AG04450 (cell line): ENCODE measurements around the gene TSPAN9. TPM values are rescaled to one million over a fixed set of nuclear protein-coding genes. Genes with fewer than 3 reads are reported as not detected.

Experiments
- CTCF ChIA-PET: fragments of 300-600, 350-600 bp; formaldehyde crosslinking; extraction: SDS; loops from one replicate; lab custom pipeline; 2022; ENCODE audit warnings: antibody characterized with exemption, inconsistent platforms; lab: Charles Lee
- POLR2A ChIA-PET: fragments of 350-600 bp; formaldehyde crosslinking; extraction: SDS; loops from one replicate; lab custom pipeline; 2021; ENCODE audit warnings: antibody characterized with exemption, inconsistent platforms; lab: Yijun Ruan, JAX
- DNase-seq: peaks from one replicate; pipeline ENCODE4 v3.0.0-alpha.2; 2011; ENCODE audit warnings: low read depth, low spot score
- H3K27ac ChIP-seq: one replicate; pipeline ENCODE4 v1.5.1; 2012; ENCODE audit warnings: low read depth, low read length, control low read depth
- H3K27me3 ChIP-seq: one replicate; pipeline ENCODE4 v1.6.0; 2012; ENCODE audit warnings: low read length; ENCODE audit not compliant: control insufficient read depth, insufficient read depth
- H3K4me3 ChIP-seq: 2 replicates; pipeline ENCODE4 v1.5.1; 2011; ENCODE audit warnings: mild to moderate bottlenecking, low read depth, low read length, control low read depth
- H3K9me3 ChIP-seq: 2 replicates; pipeline ENCODE4 v1.5.1; 2012; ENCODE audit warnings: low read length; ENCODE audit not compliant: control insufficient read depth, insufficient read depth
- polyA plus RNA-seq: library from polyadenylated mRNA; depleted of rRNA; stranded (reverse); fragments of >200 nt; gene quantifications from 2 replicates; pipeline ENCODE4 v1.2.3, GENCODE V29; 2011
- TF ChIP-seq, protein P1 (sequence below): IDR thresholded peaks from 2 replicates; pipeline ENCODE4 v1.5.1; 2011; ENCODE audit warnings: low read depth, low read length, control low read depth, inconsistent platforms

Gene TSPAN9
- polyA plus RNA-seq, 1 experiment = 68.0 TPM

DNA sequence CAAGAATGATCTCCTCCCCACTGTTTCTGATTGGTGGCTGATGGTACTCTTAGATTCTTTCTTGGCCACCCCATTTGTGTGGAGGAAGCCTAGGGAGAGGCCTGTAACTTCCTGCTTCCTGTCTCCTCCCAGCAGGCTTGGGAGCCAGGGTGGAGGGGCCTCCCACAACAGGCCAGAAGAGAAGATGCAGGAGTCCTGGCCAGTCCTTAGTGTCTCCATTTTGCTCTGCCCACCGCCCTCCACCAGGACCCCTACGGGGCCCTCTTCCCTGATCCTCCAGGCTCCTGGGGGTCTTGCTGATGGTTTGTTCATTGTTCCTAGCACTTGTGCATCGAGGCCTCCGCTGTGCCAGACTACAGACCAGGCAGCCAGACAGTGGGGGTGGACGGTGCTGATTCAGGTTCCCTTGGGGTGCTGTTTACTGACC lies 6.8 kb downstream of the TSPAN9 start:
- DNase-seq = no peak
- POLR2A ChIA-PET = no interaction called here
- Histone ChIP-seq H3K4me3 (no peak overlapping the region), H3K27me3 (no peaks in the 10 kb centered on the region), H3K27ac (no peak overlapping the region), H3K9me3 (no peaks in the 10 kb centered on the region)
- CTCF ChIA-PET = interaction anchor here (2.5 kb wide), 1 partner anchor 10 kb away, joined by 11 read pairs; no protein-coding TSS in a partner anchor
- TF ChIP-seq, protein P1, sequence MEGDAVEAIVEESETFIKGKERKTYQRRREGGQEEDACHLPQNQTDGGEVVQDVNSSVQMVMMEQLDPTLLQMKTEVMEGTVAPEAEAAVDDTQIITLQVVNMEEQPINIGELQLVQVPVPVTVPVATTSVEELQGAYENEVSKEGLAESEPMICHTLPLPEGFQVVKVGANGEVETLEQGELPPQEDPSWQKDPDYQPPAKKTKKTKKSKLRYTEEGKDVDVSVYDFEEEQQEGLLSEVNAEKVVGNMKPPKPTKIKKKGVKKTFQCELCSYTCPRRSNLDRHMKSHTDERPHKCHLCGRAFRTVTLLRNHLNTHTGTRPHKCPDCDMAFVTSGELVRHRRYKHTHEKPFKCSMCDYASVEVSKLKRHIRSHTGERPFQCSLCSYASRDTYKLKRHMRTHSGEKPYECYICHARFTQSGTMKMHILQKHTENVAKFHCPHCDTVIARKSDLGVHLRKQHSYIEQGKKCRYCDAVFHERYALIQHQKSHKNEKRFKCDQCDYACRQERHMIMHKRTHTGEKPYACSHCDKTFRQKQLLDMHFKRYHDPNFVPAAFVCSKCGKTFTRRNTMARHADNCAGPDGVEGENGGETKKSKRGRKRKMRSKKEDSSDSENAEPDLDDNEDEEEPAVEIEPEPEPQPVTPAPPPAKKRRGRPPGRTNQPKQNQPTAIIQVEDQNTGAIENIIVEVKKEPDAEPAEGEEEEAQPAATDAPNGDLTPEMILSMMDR = no peak

DNA sequence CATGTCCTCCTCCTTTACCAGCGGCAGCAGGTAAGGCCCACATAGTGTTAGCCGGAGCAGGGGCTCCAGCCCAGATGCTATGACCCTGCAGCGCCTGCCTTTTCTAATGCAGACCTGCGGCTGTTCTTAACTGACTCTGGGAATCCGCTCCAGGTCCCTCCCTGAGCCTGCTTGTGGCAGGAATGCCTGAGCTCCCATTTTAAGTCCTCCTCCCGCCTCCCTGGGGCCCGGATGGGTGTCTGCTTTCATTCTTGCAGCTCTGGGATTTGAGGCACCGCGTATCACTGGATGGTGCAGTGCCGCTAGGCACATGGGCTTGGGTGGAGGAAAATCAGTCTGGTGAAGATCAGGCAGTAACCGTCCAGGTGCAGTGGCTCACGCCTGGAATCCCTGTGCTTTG lies 7.6 kb downstream of the TSPAN9 start:
- POLR2A ChIA-PET = no interaction called here
- H3K9me3 ChIP-seq = no peaks in the 10 kb centered on the region

DNA sequence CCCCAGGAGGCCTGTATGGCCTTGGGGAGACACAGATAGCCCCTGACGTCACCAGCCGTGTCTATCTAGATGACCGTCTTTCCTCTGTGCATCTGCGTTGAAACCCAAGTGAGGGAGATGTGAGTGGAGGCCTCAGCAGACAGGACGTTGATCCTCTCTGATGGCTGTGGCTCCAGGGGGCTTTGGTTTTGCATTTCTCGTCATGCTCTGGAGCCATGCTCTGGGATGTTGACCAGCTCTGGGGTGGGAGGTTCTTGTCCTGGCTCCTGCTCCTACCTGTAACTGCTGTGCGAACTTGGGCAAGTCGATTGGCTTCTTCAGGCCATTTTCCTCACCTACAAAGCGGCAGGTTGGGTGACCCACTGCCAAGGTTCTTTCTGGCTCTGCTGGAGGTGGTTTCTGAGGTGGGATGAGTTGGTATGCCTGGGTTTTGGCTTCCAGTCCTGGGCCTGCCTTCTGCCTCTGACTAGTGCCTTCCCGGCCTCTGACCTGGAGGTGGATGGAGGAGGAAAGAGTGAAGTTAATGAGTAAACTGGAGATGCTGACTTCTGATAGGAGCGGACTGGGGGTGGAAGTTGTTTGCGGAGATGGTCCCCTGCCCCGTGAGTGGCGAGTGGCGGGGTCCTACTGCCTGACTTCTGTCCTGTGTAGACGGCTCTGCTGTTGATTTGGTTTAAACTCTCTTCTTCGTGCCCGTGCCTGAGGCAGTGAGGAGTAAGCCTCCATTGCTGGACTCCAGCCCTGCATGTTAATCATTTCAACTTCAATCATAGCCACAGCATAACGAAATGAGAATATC lies 8.4 kb downstream of the TSPAN9 start:
- Histone ChIP-seq H3K27me3 (no peaks in the 10 kb centered on the region), H3K9me3 (no peaks in the 10 kb centered on the region), H3K27ac (no peak overlapping the region), H3K4me3 (no peak overlapping the region)
- ChIA-PET POLR2A (no interaction called here), CTCF (no interaction called here)
- DNase-seq = no peak
- TF ChIP-seq, protein P1 = no peak

More for the DNA sequence above, 7.6 kb downstream of the TSPAN9 start:
- no peak overlapping the region for H3K27ac ChIP-seq
- no peak overlapping the region for H3K4me3 ChIP-seq
- H3K27me3 ChIP-seq = no peaks in the 10 kb centered on the region
- CTCF ChIA-PET = no interaction called here
- no peak for DNase-seq
- TF ChIP-seq, protein P1 = no peak

DNA sequence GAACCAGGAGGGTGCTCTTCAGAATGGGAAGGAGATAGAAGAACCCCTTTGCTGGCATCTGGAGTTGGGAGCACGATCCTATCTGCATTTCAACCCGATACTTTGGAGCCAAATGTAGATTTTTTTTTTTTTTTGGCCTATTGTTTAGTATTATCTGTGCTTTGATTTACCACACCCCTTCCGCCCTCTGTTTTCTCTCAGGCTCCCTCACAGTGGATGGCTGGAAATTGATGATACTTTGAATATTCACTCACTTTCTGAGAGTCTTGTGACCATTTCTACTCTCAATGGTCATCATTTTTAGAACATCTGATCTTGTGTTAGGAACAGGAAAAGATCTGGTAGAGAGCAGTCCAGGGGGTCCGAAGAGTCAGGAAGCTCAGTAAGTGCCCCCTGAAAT lies 9.0 kb downstream of the TSPAN9 start:
- no peak overlapping the region for H3K27ac ChIP-seq
- H3K4me3 ChIP-seq = no peak overlapping the region
- no peaks in the 10 kb centered on the region for H3K27me3 ChIP-seq
- no peaks in the 10 kb centered on the region for H3K9me3 ChIP-seq
- TF ChIP-seq, protein P1 = no peak
- CTCF ChIA-PET = no interaction called here
- no peak for DNase-seq
- POLR2A ChIA-PET = no interaction called here

DNA sequence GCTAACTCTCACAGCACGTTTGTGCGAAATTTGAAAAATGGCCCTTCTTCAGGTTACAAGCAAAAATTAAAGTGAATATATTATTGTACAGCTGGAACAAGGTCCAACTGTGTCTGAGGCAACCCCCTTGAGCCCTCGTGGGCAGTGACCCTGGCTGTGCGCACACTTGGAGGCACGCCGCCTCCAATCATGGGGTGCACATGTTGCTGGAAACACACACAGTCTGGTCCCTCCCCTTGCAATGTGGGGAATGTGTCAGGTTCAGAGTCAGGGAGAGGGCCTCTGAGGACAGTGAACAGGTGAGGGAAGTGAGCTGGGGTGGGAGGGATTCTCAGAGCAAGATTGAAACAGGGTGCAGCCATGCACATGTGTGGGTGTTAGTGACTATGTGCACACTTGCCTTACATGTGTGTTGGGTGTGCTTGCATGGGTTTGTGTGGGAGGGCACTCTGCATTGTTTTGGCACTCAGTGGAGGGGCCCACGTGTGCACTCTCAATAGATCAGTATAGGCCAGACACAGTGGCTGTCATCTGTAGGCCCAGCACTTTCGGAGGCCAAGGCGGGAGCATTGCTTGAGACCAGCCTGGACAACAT lies 9.6 kb downstream of the TSPAN9 start:
- ChIA-PET POLR2A (no interaction called here), CTCF (no interaction called here)
- Histone ChIP-seq H3K27ac (no peak overlapping the region), H3K27me3 (no peaks in the 10 kb centered on the region), H3K9me3 (no peaks in the 10 kb centered on the region), H3K4me3 (no peak overlapping the region)
- no peak for DNase-seq
- TF ChIP-seq, protein P1 = no peak
